Esophagus muscularis mucosa (tissue), 4 donors: ENCODE data around the gene MYO6. TPM values are rescaled to one million over a fixed set of nuclear protein-coding genes. Genes with fewer than 3 reads are reported as not detected.

ENCODE experiments used
- DNase-seq: peaks from one replicate; pipeline ENCODE4 v3.0.0-alpha.2; 2017; ENCODE audit errors: extremely low spot score
- H3K27ac ChIP-seq, 4 donors: fragments of 200-600 bp; sonication (generic); replicated peaks in 1 of 4; 1 replicate in 3 of 4; 2 replicates in 1 of 4; pipeline ENCODE4 v1.5.1; 2016 to 2019; ENCODE audit warnings: mild to moderate bottlenecking in 1 of 4
- H3K27me3 ChIP-seq, 4 donors: fragments of 200-600 bp; sonication (generic); one replicate each; pipeline versions ENCODE4 v1.5.1 to v1.6.0; 2016 to 2019
- H3K36me3 ChIP-seq, 4 donors: fragments of 200-600 bp; sonication (generic); one replicate each; pipeline ENCODE4 v1.5.1; 2016 to 2019
- H3K4me1 ChIP-seq, 4 donors: fragments of 200-600 bp; sonication (generic); one replicate each; pipeline ENCODE4 v1.5.1; 2016 to 2019
- H3K4me3 ChIP-seq, 4 donors: fragments of 200-600 bp; sonication (generic); 1 replicate in 2 of 4; 2 replicates in 2 of 4; pipeline ENCODE4 v1.5.1; 2016 to 2019; ENCODE audit warnings: mild to moderate bottlenecking in 4 of 4, moderate library complexity in 1 of 4
- H3K9me3 ChIP-seq, 4 donors: fragments of 200-600 bp; sonication (generic); 1 replicate in 3 of 4; 2 replicates in 1 of 4; pipeline ENCODE4 v1.5.1; 2016 to 2019
- CTCF ChIP-seq, 3 experiments: fragments of 200-600 bp in 2 of 3; fragments of 450-650 bp in 1 of 3; sonication (generic) in 2 of 3; IDR thresholded peaks; one replicate each; pipeline ENCODE4 v1.5.1; 2017 to 2019; ENCODE audit warnings: antibody characterized with exemption in 3 of 3, mild to moderate bottlenecking in 2 of 3, moderate library complexity in 1 of 3
- EP300 ChIP-seq: sonication (generic); formaldehyde crosslinking; IDR thresholded peaks from one replicate; pipeline ENCODE4 v1.6.1; 2017; ENCODE audit warnings: antibody characterized with exemption
- POLR2A ChIP-seq: fragments of 450-650 bp; IDR thresholded peaks from one replicate; pipeline ENCODE4 v1.6.1; 2017; ENCODE audit warnings: antibody characterized with exemption, moderate library complexity, mild to moderate bottlenecking, low read depth
- POLR2AphosphoS5 ChIP-seq, 2 donors: sonication (generic); formaldehyde crosslinking; IDR thresholded peaks; one replicate each; pipeline ENCODE4 v1.6.1; 2017; ENCODE audit warnings: antibody characterized with exemption in 2 of 2
- WGBS: methylation state at CpG from one replicate; pipeline ENCODE4 v1.1.5; 2018; 5-methylcytosine and 5-hydroxymethylcytosine counted together
- intact Hi-C: fragments of 100-400 bp; cut with DNase I; formaldehyde crosslinking; loops from one replicate; pipeline ENCODE4 v1.15.1; 2023
- total RNA-seq, 4 donors: library from RNA; depleted of rRNA; stranded (reverse); fragments of >200 nt; gene quantifications; one replicate each; pipeline versions ENCODE4 v1.1.0 to v1.2.1, GENCODE V29; 2016

Gene MYO6
- total RNA-seq, 4 donors from 2014 or later, result 9.6 to 14.1 (median 12.3) TPM

- 90% methylated on average over 2 of the region's 2 CpGs for WGBS
- Histone ChIP-seq H3K27ac (no peak overlapping the region), H3K27me3 (no peaks in the 10 kb centered on the region), H3K36me3 (peaks cover 0 to 4% (median 0%) of the 10 kb centered on the region in 4 donors), H3K4me1 (no peaks in the 10 kb centered on the region), H3K9me3 (no peaks in the 10 kb centered on the region), H3K4me3 (no peak overlapping the region)
- intact Hi-C loops, result no loop called here
- TF ChIP-seq POLR2A, result no peak
- TF ChIP-seq POLR2AphosphoS5 (IDR thresholded peaks at IDR 0.05), result no peak
- TF ChIP-seq CTCF (IDR thresholded peaks at IDR 0.05), result no peak
- TF ChIP-seq EP300, result no peak
- no peak for DNase-seq
Observed at GRCh38 chr6:75907444-75907843, 158.4 kb downstream of the MYO6 start.

- no peak for DNase-seq
- intact Hi-C loops, result no loop called here
- Histone ChIP-seq H3K36me3 (peaks cover 7 to 33% (median 15%) of the 10 kb centered on the region in 4 donors), H3K4me3 (no peak overlapping the region), H3K27me3 (no peaks in the 10 kb centered on the region), H3K9me3 (no peaks in the 10 kb centered on the region), H3K4me1 (no peaks in the 10 kb centered on the region), H3K27ac (no peak overlapping the region)
- TF ChIP-seq POLR2A (no peak), EP300 (no peak), CTCF (IDR thresholded peaks at IDR 0.05) (no peak), POLR2AphosphoS5 (IDR thresholded peaks at IDR 0.05) (no peak)
Observed at GRCh38 chr6:75913040-75913439, 164.0 kb downstream of the MYO6 start.

- Histone ChIP-seq H3K9me3 (no peaks in the 10 kb centered on the region), H3K4me3 (no peak overlapping the region), H3K36me3 (peaks cover 3 to 29% (median 6%) of the 10 kb centered on the region in 4 donors), H3K4me1 (no peaks in the 10 kb centered on the region), H3K27ac (no peak overlapping the region), H3K27me3 (no peaks in the 10 kb centered on the region)
- intact Hi-C loops, result no loop called here
- DNase-seq, result no peak
- TF ChIP-seq CTCF (IDR thresholded peaks at IDR 0.05) (no peak), POLR2AphosphoS5 (IDR thresholded peaks at IDR 0.05) (no peak), EP300 (no peak), POLR2A (no peak)
Observed at GRCh38 chr6:75922226-75922625, 173.2 kb downstream of the MYO6 start.

- no peak for DNase-seq
- no peak overlapping the region for H3K4me3 ChIP-seq
- H3K27ac ChIP-seq, result no peak overlapping the region
- no peaks in the 10 kb centered on the region for H3K27me3 ChIP-seq
- no peaks in the 10 kb centered on the region for H3K4me1 ChIP-seq
- 93% methylated on average over 5 of the region's 5 CpGs for WGBS
- TF ChIP-seq EP300 (no peak), POLR2AphosphoS5 (IDR thresholded peaks at IDR 0.05) (no peak), POLR2A (no peak), CTCF (IDR thresholded peaks at IDR 0.05) (no peak)
- intact Hi-C loops, result no loop called here
- no peaks in the 10 kb centered on the region for H3K9me3 ChIP-seq
- peaks cover 0 to 1% (median 0%) of the 10 kb centered on the region in 4 donors for H3K36me3 ChIP-seq
Observed at GRCh38 chr6:75926293-75927168, 177.5 kb downstream of the MYO6 start.
